PFSK-1 (cell line): ENCODE results near the gene ESPN.

ENCODE experiments used
- FOXP2 ChIP-seq: optimal IDR thresholded peaks from 2 replicates; pipeline ENCODE3; 2011; ENCODE audit warnings: borderline replicate concordance, control low read depth, inconsistent platforms; ENCODE audit not compliant: insufficient read depth; ENCODE audit errors: extremely low read length, extremely low read depth
- POLR2AphosphoS5 ChIP-seq: IDR thresholded peaks from 2 replicates; pipeline ENCODE4 v1.6.1; 2012; ENCODE audit warnings: low read depth, mild to moderate bottlenecking, control low read depth, low read length, moderate library complexity
- SIN3A ChIP-seq: IDR thresholded peaks from 2 replicates; pipeline ENCODE4 v1.6.1; 2012; ENCODE audit warnings: mild to moderate bottlenecking, low read length, moderate library complexity, borderline replicate concordance; ENCODE audit not compliant: insufficient read depth
- TAF1 ChIP-seq: IDR thresholded peaks from 2 replicates; pipeline ENCODE4 v1.6.1; 2012; ENCODE audit warnings: low read length, control low read depth, borderline replicate concordance; ENCODE audit not compliant: insufficient read depth
- TF ChIP-seq, protein P1 (sequence below), 2 experiments: IDR thresholded peaks; 2 replicates each; pipeline versions ENCODE4 v1.6.1 to v1.8.0; 2011 to 2012; ENCODE audit warnings: low read depth in 2 of 2, low read length in 2 of 2, control low read depth in 1 of 2, inconsistent platforms in 1 of 2, mild to moderate bottlenecking in 1 of 2, moderate library complexity in 1 of 2; ENCODE audit not compliant: insufficient read depth in 1 of 2

Gene ESPN

DNA sequence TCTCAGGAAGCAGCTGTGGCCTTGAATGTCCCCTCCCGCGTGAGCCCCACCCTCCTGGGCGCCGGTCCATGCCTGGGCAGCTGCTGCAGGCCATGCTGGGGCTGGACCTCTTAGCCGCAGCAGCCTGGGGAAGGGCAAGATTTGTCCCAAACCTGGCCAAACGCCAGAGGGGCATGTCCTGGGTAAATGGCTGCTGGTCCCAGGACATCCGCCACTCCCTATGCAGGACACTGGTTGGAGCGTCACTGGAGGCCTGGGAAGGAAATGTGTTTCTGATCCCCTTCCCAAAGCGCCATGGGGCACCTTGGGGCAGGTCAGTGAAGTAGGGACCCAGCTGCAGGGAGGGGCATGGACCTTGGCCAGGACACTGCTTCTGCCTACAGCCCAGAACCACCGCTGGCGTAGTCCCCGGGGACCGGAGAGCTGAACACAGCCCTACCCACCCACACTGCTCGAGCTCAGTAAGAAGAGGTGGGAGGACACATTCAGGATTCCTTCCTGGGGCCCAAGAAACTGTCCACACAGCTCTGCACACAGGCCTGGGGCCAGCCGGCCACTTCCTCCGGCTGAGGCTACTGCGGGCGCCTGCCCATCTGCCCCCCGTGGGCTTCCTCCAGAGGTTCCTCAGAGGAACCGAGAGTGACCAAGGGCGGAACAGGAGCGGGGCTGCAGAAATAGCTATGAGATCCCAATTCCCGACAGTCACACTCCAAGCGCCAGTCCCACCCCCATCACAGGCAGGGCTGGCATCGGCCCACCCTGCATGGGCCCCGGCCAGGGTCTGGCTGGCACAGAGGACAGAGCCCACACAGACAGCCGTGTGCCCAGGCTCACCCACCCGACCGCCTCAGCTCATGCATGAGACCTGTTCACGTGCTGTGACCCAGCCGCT is 77.7 kb downstream of the ESPN start:
- no peak for TF ChIP-seq FOXP2
- no peak for TF ChIP-seq SIN3A
- TF ChIP-seq, protein P1, sequence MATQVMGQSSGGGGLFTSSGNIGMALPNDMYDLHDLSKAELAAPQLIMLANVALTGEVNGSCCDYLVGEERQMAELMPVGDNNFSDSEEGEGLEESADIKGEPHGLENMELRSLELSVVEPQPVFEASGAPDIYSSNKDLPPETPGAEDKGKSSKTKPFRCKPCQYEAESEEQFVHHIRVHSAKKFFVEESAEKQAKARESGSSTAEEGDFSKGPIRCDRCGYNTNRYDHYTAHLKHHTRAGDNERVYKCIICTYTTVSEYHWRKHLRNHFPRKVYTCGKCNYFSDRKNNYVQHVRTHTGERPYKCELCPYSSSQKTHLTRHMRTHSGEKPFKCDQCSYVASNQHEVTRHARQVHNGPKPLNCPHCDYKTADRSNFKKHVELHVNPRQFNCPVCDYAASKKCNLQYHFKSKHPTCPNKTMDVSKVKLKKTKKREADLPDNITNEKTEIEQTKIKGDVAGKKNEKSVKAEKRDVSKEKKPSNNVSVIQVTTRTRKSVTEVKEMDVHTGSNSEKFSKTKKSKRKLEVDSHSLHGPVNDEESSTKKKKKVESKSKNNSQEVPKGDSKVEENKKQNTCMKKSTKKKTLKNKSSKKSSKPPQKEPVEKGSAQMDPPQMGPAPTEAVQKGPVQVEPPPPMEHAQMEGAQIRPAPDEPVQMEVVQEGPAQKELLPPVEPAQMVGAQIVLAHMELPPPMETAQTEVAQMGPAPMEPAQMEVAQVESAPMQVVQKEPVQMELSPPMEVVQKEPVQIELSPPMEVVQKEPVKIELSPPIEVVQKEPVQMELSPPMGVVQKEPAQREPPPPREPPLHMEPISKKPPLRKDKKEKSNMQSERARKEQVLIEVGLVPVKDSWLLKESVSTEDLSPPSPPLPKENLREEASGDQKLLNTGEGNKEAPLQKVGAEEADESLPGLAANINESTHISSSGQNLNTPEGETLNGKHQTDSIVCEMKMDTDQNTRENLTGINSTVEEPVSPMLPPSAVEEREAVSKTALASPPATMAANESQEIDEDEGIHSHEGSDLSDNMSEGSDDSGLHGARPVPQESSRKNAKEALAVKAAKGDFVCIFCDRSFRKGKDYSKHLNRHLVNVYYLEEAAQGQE (IDR thresholded peaks at IDR 0.05; ENCODE audit: insufficient read depth in 1 of 2, low read depth in 2 of 2, low read length in 2 of 2): no peak
- TF ChIP-seq POLR2AphosphoS5: no peak
- TF ChIP-seq TAF1: no peak

DNA sequence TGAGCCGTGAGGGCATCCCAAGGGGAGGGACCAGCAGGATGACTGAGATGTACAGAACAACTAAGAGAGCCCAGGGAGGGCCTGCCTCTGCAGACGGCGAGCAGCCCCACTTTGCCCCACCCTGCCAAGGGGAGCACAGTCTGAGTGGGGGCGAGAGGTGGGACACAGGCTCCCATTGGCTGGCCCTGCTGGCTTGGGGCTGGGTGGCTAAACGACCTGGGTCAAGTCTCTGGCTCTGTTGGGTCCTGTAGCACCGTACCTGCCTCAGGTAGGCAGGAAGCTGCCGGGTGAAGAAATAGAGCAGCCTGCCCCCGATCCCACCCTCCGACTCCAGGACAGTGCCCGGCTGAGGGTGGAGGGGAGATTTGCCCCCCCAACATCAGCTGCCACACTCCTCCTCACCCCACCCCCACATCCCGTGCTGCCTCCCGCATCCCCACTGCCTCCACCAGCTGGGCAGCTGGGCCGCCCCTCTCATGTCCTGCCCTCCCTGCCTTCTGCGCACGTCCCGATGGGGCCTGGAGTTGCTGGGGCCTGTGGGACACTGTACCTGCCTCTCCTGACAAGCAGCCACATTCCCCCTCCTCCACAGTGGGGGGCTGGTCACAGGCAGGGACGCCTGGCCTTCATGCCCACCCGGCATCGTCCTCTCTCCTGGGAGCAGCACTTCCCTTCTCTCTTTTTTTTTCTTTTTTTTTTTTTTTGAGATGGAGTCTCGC is 79.5 kb downstream of the ESPN start:
- TF ChIP-seq TAF1 (no peak), SIN3A (no peak), POLR2AphosphoS5 (no peak), FOXP2 (no peak)
- TF ChIP-seq, protein P1 (IDR thresholded peaks at IDR 0.05; ENCODE audit: insufficient read depth in 1 of 2, low read depth in 2 of 2, low read length in 2 of 2): no peak

DNA sequence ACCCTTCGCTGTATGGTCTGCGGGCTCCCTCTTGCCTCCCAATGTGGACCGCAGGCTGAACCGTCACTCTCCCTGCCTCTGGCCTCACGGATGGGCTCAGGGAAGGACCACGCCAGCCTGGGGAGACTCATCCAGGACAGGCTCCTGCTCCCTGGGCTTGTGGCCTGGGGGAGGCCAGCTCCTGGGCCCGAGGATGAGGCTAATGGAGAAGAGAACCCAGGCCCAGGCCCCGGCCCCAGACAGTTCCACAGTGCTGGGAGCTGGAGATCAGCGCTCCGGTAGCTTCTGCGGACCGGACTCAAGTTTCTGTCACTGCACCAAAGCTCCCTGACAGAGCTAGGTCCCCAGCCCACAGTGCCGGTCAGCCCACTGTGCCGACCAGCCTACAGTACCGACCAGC is 80.3 kb downstream of the ESPN start:
- no peak for TF ChIP-seq TAF1

DNA sequence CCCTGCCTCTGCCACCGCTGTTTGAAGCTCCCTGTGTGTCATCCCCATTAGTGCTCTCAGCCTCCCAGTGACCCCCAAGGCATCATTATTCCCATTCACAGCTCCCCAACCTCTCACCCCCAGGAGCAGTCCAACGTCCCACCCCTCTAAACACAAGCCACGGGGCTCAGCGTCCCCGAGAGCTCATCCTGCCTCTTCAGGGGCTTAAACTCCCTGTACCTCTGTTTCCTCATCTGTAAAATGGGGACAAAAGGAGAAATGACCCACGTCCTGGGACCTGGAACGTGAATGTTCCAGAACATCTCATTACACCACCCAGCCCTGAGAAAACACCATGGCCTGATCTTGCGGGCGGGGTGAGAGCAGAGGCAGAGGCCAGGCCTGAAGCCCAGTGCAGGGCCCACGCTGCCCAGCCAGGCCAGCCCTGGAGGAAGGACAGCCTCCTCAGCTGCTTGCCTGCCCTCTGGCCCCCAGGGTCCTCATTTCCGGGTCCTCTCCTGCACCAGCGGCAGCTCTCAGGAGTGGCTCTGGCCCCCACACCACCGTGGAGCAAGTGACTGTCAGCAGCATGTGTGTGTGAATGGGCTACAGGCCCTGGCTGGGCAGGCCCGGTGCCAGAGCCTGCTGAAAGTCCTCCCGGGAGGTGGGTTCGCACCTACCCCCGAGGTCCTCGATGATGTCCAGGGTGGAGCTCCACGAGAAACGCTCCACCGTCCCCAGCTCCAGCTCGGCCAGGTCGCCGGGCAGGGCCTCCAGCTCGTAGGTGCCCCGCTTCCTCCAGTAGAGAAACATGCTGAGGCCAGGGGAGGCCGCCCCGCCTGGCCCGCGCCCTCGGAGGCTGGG is 81.0 kb downstream of the ESPN start:
- no peak for TF ChIP-seq FOXP2
- TF ChIP-seq TAF1: no peak
- TF ChIP-seq, protein P1 (IDR thresholded peaks at IDR 0.05; ENCODE audit: insufficient read depth in 1 of 2, low read depth in 2 of 2, low read length in 2 of 2): no peak
- TF ChIP-seq SIN3A: no peak
- TF ChIP-seq POLR2AphosphoS5: no peak

DNA sequence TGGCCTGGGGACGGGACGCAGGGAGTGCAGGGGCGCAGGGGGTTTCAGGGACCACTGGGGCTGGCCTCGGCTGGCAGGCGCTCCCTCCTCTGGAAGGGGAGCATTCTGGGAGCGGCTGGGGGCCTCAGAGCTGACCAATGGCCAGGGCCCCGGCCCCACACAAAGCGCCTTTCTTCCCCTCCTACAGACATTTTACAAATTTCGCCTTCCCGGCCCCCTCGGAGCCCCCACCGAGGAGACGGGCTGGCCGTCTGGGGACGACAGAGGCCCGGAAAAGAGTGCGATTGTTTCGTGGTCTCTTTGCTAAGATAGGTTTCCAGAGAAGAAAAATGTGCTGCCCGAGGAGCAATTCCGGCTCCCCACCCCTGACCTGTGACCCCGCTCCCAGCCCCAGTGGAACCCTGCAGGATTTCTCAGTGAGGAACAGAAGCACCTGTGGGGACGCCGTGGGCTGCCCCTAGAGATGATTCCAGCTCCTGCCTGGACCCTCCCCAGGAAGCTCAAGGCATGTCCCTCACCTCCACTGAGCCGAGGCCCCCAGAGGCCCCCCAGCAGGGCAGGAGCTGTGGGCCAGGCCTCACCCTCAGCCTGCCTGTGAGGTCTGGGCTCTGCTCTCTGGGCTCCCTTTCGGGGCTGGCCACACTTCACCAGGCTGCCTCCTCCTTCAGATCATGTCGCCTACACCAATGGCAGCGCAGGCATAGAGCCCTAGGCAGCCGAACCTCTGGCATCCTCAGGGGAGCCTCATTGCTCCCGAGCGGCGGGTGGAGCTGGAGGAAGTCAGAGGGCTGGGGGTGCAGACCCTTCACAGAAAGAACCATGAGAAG is 81.8 kb downstream of the ESPN start:
- TF ChIP-seq POLR2AphosphoS5: no peak
- no peak for TF ChIP-seq TAF1
- TF ChIP-seq, protein P1 (IDR thresholded peaks at IDR 0.05; ENCODE audit: insufficient read depth in 1 of 2, low read depth in 2 of 2, low read length in 2 of 2): no peak
- no peak for TF ChIP-seq SIN3A
- no peak for TF ChIP-seq FOXP2
